Activated CD4-positive, alpha-beta T cell treated with anti-CD3 and anti-CD28 coated beads, Interleukin-2, amount 10 ng/mL, durations not matched to agents 24 days and 14 days (primary cell): ENCODE measurements around the gene PCDH15. TPM values are rescaled to one million over a fixed set of nuclear protein-coding genes. Genes with fewer than 3 reads are reported as not detected.

ENCODE experiments used
- DNase-seq: peaks from one replicate; pipeline ENCODE4 v3.0.0; 2022
- H3K27ac Mint-ChIP-seq: one replicate; pipeline ENCODE4 v1.8.0; 2022; ENCODE audit warnings: mild to moderate bottlenecking, mixed read lengths
- H3K27me3 Mint-ChIP-seq: one replicate; pipeline ENCODE4 v1.8.0; 2022; ENCODE audit warnings: mixed read lengths
- H3K36me3 Mint-ChIP-seq: one replicate; pipeline ENCODE4 v1.8.0; 2022; ENCODE audit warnings: low read depth, mild to moderate bottlenecking, mixed read lengths
- H3K4me1 Mint-ChIP-seq: one replicate; pipeline ENCODE4 v1.8.0; 2021; ENCODE audit warnings: mixed read lengths
- H3K4me3 Mint-ChIP-seq: one replicate; pipeline ENCODE4 v1.8.0; 2022; ENCODE audit warnings: mild to moderate bottlenecking, moderate library complexity, mixed read lengths
- H3K9me3 Mint-ChIP-seq: one replicate; pipeline ENCODE4 v1.8.0; 2021; ENCODE audit warnings: mixed read lengths
- intact Hi-C: fragments of 100-400 bp; cut with micrococcal nuclease; formaldehyde crosslinking; loops from one replicate; pipeline ENCODE4 v1.15.1; 2023
- total RNA-seq: library from RNA; stranded (reverse); gene quantifications from 2 replicates; pipeline ENCODE4 v1.2.3, GENCODE V29; 2022

The PCDH15 gene
- total RNA-seq = not detected in 2 replicates

GRCh38 chr10:54800741-54801421 lies at the start of gene PCDH15:
Gene PCDH15 (minus strand): TSS chr10:54801231. CDS start chr10:54664262, 136,969 bp downstream.
- intact Hi-C loops = no loop called here

GRCh38 chr10:54843932-54844331 lies 42.9 kb upstream of the PCDH15 start:
- intact Hi-C loops = no loop called here
- no peak for DNase-seq
- H3K9me3 Mint-ChIP-seq = no peaks in the 10 kb centered on the region
- H3K36me3 Mint-ChIP-seq = no peaks in the 10 kb centered on the region
- H3K27ac Mint-ChIP-seq = no peak overlapping the region
- H3K4me3 Mint-ChIP-seq = no peak overlapping the region
- H3K27me3 Mint-ChIP-seq = no peaks in the 10 kb centered on the region
- H3K4me1 Mint-ChIP-seq = no peaks in the 10 kb centered on the region

More at GRCh38 chr10:54800741-54801421, at the start of gene PCDH15:
- DNase-seq = no peak
- H3K36me3 Mint-ChIP-seq = no peaks in the 10 kb centered on the region
- H3K27me3 Mint-ChIP-seq = no peaks in the 10 kb centered on the region
- no peak within 1 kb of the TSS for H3K27ac Mint-ChIP-seq
- H3K4me3 Mint-ChIP-seq = no peak within 1 kb of the TSS
- no peaks in the 10 kb centered on the region for H3K9me3 Mint-ChIP-seq
- no peaks in the 10 kb centered on the region for H3K4me1 Mint-ChIP-seq

- no peaks in the 10 kb centered on the region for H3K36me3 Mint-ChIP-seq
- H3K4me1 Mint-ChIP-seq = no peaks in the 10 kb centered on the region
- no peaks in the 10 kb centered on the region for H3K27me3 Mint-ChIP-seq
- intact Hi-C loops = no loop called here
- H3K4me3 Mint-ChIP-seq = no peak overlapping the region
- no peak overlapping the region for H3K27ac Mint-ChIP-seq
- DNase-seq = no peak
- H3K9me3 Mint-ChIP-seq = no peaks in the 10 kb centered on the region
Measured at GRCh38 chr10:54843085-54843646, 42.1 kb upstream of the PCDH15 start.

GRCh38 chr10:54837479-54837878 lies 36.4 kb upstream of the PCDH15 start:
- Mint-ChIP-seq H3K27me3 (no peaks in the 10 kb centered on the region), H3K4me1 (no peaks in the 10 kb centered on the region), H3K9me3 (no peaks in the 10 kb centered on the region), H3K4me3 (no peak overlapping the region), H3K27ac (no peak overlapping the region), H3K36me3 (no peaks in the 10 kb centered on the region)
- DNase-seq = no peak
- intact Hi-C loops = no loop called here

- Mint-ChIP-seq H3K4me1 (no peaks in the 10 kb centered on the region), H3K27me3 (no peaks in the 10 kb centered on the region), H3K4me3 (no peak overlapping the region), H3K27ac (no peak overlapping the region), H3K9me3 (no peaks in the 10 kb centered on the region), H3K36me3 (no peaks in the 10 kb centered on the region)
- DNase-seq = no peak
- intact Hi-C loops = no loop called here
Measured at GRCh38 chr10:54833029-54833428, 32.0 kb upstream of the PCDH15 start.

GRCh38 chr10:54826994-54827560 lies 26.0 kb upstream of the PCDH15 start:
- Mint-ChIP-seq H3K27ac (no peak overlapping the region), H3K27me3 (no peaks in the 10 kb centered on the region), H3K4me1 (no peaks in the 10 kb centered on the region), H3K4me3 (no peak overlapping the region), H3K9me3 (no peaks in the 10 kb centered on the region), H3K36me3 (no peaks in the 10 kb centered on the region)
- DNase-seq = no peak
- intact Hi-C loops = no loop called here

GRCh38 chr10:54815583-54815982 lies 14.6 kb upstream of the PCDH15 start:
- intact Hi-C loops = no loop called here
- H3K27me3 Mint-ChIP-seq = no peaks in the 10 kb centered on the region
- no peak overlapping the region for H3K4me3 Mint-ChIP-seq
- H3K4me1 Mint-ChIP-seq = no peaks in the 10 kb centered on the region
- H3K9me3 Mint-ChIP-seq = peaks cover 6% of the 10 kb centered on the region
- DNase-seq = no peak
- H3K36me3 Mint-ChIP-seq = no peaks in the 10 kb centered on the region
- H3K27ac Mint-ChIP-seq = no peak overlapping the region

GRCh38 chr10:54808186-54808935 lies 7.3 kb upstream of the PCDH15 start:
- H3K4me1 Mint-ChIP-seq = no peaks in the 10 kb centered on the region
- H3K9me3 Mint-ChIP-seq = peaks cover 2% of the 10 kb centered on the region
- H3K4me3 Mint-ChIP-seq = no peak overlapping the region
- no peaks in the 10 kb centered on the region for H3K27me3 Mint-ChIP-seq
- no peak overlapping the region for H3K27ac Mint-ChIP-seq
- no peak for DNase-seq
- intact Hi-C loops = no loop called here
- no peaks in the 10 kb centered on the region for H3K36me3 Mint-ChIP-seq

GRCh38 chr10:54799506-54799905 lies 1.5 kb downstream of the PCDH15 start:
- no peaks in the 10 kb centered on the region for H3K36me3 Mint-ChIP-seq
- DNase-seq = no peak
- H3K27ac Mint-ChIP-seq = no peak overlapping the region
- no peaks in the 10 kb centered on the region for H3K4me1 Mint-ChIP-seq
- H3K4me3 Mint-ChIP-seq = no peak overlapping the region
- intact Hi-C loops = no loop called here
- H3K9me3 Mint-ChIP-seq = no peaks in the 10 kb centered on the region
- H3K27me3 Mint-ChIP-seq = no peaks in the 10 kb centered on the region

GRCh38 chr10:54797636-54798321 lies 3.3 kb downstream of the PCDH15 start:
- H3K4me3 Mint-ChIP-seq = no peak overlapping the region
- no peaks in the 10 kb centered on the region for H3K4me1 Mint-ChIP-seq
- intact Hi-C loops = no loop called here
- H3K27me3 Mint-ChIP-seq = no peaks in the 10 kb centered on the region
- no peaks in the 10 kb centered on the region for H3K9me3 Mint-ChIP-seq
- no peak overlapping the region for H3K27ac Mint-ChIP-seq
- DNase-seq = no peak
- no peaks in the 10 kb centered on the region for H3K36me3 Mint-ChIP-seq

GRCh38 chr10:54796881-54797280 lies 4.2 kb downstream of the PCDH15 start:
- Mint-ChIP-seq H3K36me3 (no peaks in the 10 kb centered on the region), H3K9me3 (no peaks in the 10 kb centered on the region), H3K27me3 (no peaks in the 10 kb centered on the region), H3K27ac (no peak overlapping the region), H3K4me1 (no peaks in the 10 kb centered on the region), H3K4me3 (no peak overlapping the region)
- DNase-seq = no peak
- intact Hi-C loops = no loop called here

GRCh38 chr10:54776622-54777021 lies 24.4 kb downstream of the PCDH15 start:
- Mint-ChIP-seq H3K4me3 (no peak overlapping the region), H3K4me1 (no peaks in the 10 kb centered on the region), H3K9me3 (peaks cover 3% of the 10 kb centered on the region), H3K36me3 (no peaks in the 10 kb centered on the region), H3K27me3 (no peaks in the 10 kb centered on the region), H3K27ac (no peak overlapping the region)
- intact Hi-C loops = no loop called here
- DNase-seq = no peak

- Mint-ChIP-seq H3K27me3 (no peaks in the 10 kb centered on the region), H3K4me1 (no peaks in the 10 kb centered on the region), H3K27ac (no peak overlapping the region), H3K4me3 (no peak overlapping the region), H3K36me3 (no peaks in the 10 kb centered on the region), H3K9me3 (peaks cover 3% of the 10 kb centered on the region)
- intact Hi-C loops = no loop called here
- DNase-seq = no peak
Measured at GRCh38 chr10:54772468-54773122, 28.4 kb downstream of the PCDH15 start.
